ENCODE results near the gene GALP.
"Not testable (repeated sequence)": the region's sequence is repeated elsewhere in the genome, so short reads cannot be mapped to it uniquely, and the experiment has no call there.

GALP gene

DNA sequence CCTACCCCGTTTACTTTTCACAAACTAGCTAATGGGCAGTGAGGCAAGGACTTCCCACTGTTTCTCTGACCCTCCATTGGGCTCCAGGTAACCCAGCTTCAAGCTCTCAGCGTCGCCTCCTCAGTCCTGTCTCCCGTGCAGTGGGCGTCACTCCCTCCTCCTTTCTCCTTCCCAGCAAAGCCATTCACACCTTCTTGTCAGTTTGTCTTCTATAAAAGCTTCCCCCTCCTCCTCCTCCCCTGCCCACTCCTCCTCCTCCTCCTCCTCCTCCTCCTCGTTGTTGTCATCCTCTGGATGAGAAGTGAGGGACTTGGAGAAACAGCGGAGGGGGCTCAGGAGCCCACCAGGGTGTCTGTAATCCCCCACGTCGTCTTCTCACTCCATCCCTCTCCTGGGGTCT, 1.7 kb upstream of the GALP start:
- no peaks in the 10 kb centered on the region for H3K9me3 ChIP-seq (ENCODE audit: control insufficient read depth, insufficient read depth, low read depth, low read length)
- H3K4me3 ChIP-seq (ENCODE audit: low read depth, low read length): no peak overlapping the region
- TF ChIP-seq ZNF391 (tag by site-specific recombination; IDR thresholded peaks at IDR 0.05; ENCODE audit: borderline replicate concordance, low read depth) (no peak), EGR2 (tag by site-specific recombination; IDR thresholded peaks at IDR 0.05; ENCODE audit: low read depth) (peak; percentile 95), ZNF560 (tag by site-specific recombination; IDR thresholded peaks at IDR 0.05; ENCODE audit: borderline replicate concordance) (no peak), ZNF677 (tag by site-specific recombination; IDR thresholded peaks at IDR 0.05) (no peak), ZFHX2 (tag by site-specific recombination; conservative IDR thresholded peaks at IDR 0.05) (peak; percentile 91), ZBTB21 (tag by site-specific recombination; IDR thresholded peaks at IDR 0.05) (no peak)
- TF ChIP-seq, protein P1, sequence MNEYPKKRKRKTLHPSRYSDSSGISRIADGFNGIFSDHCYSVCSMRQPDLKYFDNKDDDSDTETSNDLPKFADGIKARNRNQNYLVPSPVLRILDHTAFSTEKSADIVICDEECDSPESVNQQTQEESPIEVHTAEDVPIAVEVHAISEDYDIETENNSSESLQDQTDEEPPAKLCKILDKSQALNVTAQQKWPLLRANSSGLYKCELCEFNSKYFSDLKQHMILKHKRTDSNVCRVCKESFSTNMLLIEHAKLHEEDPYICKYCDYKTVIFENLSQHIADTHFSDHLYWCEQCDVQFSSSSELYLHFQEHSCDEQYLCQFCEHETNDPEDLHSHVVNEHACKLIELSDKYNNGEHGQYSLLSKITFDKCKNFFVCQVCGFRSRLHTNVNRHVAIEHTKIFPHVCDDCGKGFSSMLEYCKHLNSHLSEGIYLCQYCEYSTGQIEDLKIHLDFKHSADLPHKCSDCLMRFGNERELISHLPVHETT (tag by site-specific recombination; IDR thresholded peaks at IDR 0.05): no peak
- no peaks in the 10 kb centered on the region for H3K4me1 ChIP-seq (ENCODE audit: control insufficient read depth, insufficient read depth, low read length)
- ChIA-PET POLR2A (no interaction called here), CTCF (interaction anchor here (0.6 to 7.7 kb wide), 5 partner anchors 33 to 159 kb away, joined by 3 to 36 read pairs (median 3); no protein-coding TSS in a partner anchor)
- H3K27ac ChIP-seq (ENCODE audit: extremely low read depth, low read depth, low read length): no peak overlapping the region
- no peaks in the 10 kb centered on the region for H3K36me3 ChIP-seq (ENCODE audit: control insufficient read depth in 2 of 2, insufficient read depth in 1 of 2, low read length in 2 of 2)

DNA sequence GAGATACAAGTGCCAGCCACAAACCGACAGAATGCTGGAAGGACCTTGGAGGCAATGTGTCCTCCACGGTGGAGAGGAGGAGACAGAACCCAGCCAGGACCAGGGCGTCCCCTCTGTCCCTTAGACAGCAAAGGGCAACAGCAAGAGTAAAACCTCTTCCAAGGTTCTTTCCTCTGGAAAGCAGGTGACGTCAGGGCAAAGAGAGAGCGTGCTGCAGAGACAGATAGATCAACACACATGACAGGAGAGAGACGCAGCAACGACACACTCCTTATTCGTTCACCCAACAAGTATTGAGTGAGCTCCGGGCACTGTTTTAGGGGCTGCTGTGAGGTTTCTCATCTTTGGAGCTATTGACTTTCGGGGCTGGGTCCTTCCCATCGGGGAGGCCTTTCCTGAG, 1.3 kb upstream of the GALP start:
- no peaks in the 10 kb centered on the region for H3K36me3 ChIP-seq (ENCODE audit: control insufficient read depth in 2 of 2, insufficient read depth in 1 of 2, low read length in 2 of 2)
- POLR2A ChIA-PET: no interaction called here
- TF ChIP-seq ZNF184 (tag by site-specific recombination; IDR thresholded peaks at IDR 0.05): no peak
- TF ChIP-seq ZBTB20 (tag by site-specific recombination; IDR thresholded peaks at IDR 0.05): no peak
- H3K4me3 ChIP-seq (ENCODE audit: low read depth, low read length): no peak overlapping the region
- CTCF ChIA-PET: interaction anchor here (0.6 to 7.7 kb wide), 3 partner anchors 33 to 107 kb away, joined by 3 to 36 read pairs (median 3); no protein-coding TSS in a partner anchor
- H3K4me1 ChIP-seq (ENCODE audit: control insufficient read depth, insufficient read depth, low read length): no peaks in the 10 kb centered on the region
- no peak overlapping the region for H3K27ac ChIP-seq (ENCODE audit: extremely low read depth, low read depth, low read length)
- no peaks in the 10 kb centered on the region for H3K9me3 ChIP-seq (ENCODE audit: control insufficient read depth, insufficient read depth, low read depth, low read length)

GRCh38 chr19:56176310-56176709, 502 bp downstream of the GALP start:
- POLR2A ChIA-PET: interaction anchor here (0.6 kb wide), 1 partner anchor 1916 kb away, joined by 3 read pairs; no protein-coding TSS in a partner anchor
- H3K4me3 ChIP-seq (ENCODE audit: low read depth, low read length); H3K27ac ChIP-seq (ENCODE audit: extremely low read depth, low read depth, low read length); H3K36me3 ChIP-seq (ENCODE audit: control insufficient read depth in 2 of 2, insufficient read depth in 1 of 2, low read length in 2 of 2); CTCF ChIA-PET; H3K9me3 ChIP-seq (ENCODE audit: control insufficient read depth, insufficient read depth, low read depth, low read length); H3K4me1 ChIP-seq (ENCODE audit: control insufficient read depth, insufficient read depth, low read length): not testable (repeated sequence)

DNA sequence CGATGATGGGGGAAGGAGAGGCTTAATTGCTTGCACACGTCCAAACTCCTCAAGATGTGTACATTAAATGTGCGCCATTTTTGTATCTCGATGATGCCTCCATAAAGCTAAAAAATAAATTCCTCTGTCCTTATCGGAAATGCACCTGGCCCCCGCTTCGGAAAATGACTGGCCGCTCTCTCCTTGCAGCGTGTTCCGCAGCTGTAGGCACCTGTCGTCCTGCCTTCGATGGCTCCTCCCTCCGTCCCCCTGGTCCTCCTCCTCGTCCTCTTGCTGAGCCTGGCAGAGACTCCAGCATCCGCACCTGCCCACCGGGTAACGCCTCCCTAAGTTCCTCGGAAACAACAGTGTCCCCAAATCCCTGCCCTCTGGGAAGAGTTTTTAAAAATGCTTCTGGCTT, 1.1 kb downstream of the GALP start:
- TF ChIP-seq, protein P2, sequence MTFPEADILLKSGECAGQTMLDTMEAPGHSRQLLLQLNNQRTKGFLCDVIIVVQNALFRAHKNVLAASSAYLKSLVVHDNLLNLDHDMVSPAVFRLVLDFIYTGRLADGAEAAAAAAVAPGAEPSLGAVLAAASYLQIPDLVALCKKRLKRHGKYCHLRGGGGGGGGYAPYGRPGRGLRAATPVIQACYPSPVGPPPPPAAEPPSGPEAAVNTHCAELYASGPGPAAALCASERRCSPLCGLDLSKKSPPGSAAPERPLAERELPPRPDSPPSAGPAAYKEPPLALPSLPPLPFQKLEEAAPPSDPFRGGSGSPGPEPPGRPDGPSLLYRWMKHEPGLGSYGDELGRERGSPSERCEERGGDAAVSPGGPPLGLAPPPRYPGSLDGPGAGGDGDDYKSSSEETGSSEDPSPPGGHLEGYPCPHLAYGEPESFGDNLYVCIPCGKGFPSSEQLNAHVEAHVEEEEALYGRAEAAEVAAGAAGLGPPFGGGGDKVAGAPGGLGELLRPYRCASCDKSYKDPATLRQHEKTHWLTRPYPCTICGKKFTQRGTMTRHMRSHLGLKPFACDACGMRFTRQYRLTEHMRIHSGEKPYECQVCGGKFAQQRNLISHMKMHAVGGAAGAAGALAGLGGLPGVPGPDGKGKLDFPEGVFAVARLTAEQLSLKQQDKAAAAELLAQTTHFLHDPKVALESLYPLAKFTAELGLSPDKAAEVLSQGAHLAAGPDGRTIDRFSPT (tag by site-specific recombination; IDR thresholded peaks at IDR 0.05): no peak
- CTCF ChIA-PET: interaction anchor here (0.9 kb wide), 1 partner anchor 15 kb away, joined by 3 read pairs; no protein-coding TSS in a partner anchor

GRCh38 chr19:56177564-56178243, 1.9 kb downstream of the GALP start:
- H3K9me3 ChIP-seq (ENCODE audit: control insufficient read depth, insufficient read depth, low read depth, low read length): no peaks in the 10 kb centered on the region
- H3K27ac ChIP-seq (ENCODE audit: extremely low read depth, low read depth, low read length): no peak overlapping the region
- ChIA-PET POLR2A (no interaction called here), CTCF (interaction anchor here (0.6 to 2.9 kb wide), 9 partner anchors 14 to 912 kb away, joined by 3 to 10 read pairs (median 4); no protein-coding TSS in a partner anchor)
- TF ChIP-seq ZBTB21 (tag by site-specific recombination; IDR thresholded peaks at IDR 0.05): peak; percentile 64
- TF ChIP-seq ZNF660 (tag by site-specific recombination; IDR thresholded peaks at IDR 0.05): 0 out of 2 replicates have a peak, but pooled peaks have one; percentile 20
- TF ChIP-seq ZSCAN16 (tag by site-specific recombination; IDR thresholded peaks at IDR 0.05): peak; percentile 61; the same call in 1 of the 2 replicates
- no peak for TF ChIP-seq ZNF214 (tag by site-specific recombination; IDR thresholded peaks at IDR 0.05; ENCODE audit: borderline replicate concordance)
- no peak for TF ChIP-seq ZEB2 (tag by site-specific recombination; IDR thresholded peaks at IDR 0.05)
- TF ChIP-seq ATF2 (tag by site-specific recombination; IDR thresholded peaks at IDR 0.05; ENCODE audit: low read depth): peak; percentile 52
- no peak for TF ChIP-seq ZNF292 (tag by site-specific recombination; IDR thresholded peaks at IDR 0.05; ENCODE audit: borderline replicate concordance, low read depth)
- TF ChIP-seq ZNF302 (tag by site-specific recombination; IDR thresholded peaks at IDR 0.05; ENCODE audit: low read depth): no peak
- peak; percentile 62; the same call in 1 of the 2 replicates for TF ChIP-seq ZNF768 (tag by site-specific recombination; IDR thresholded peaks at IDR 0.05)
- no peaks in the 10 kb centered on the region for H3K36me3 ChIP-seq (ENCODE audit: control insufficient read depth in 2 of 2, insufficient read depth in 1 of 2, low read length in 2 of 2)
- H3K4me1 ChIP-seq (ENCODE audit: control insufficient read depth, insufficient read depth, low read length): no peaks in the 10 kb centered on the region
- no peak overlapping the region for H3K4me3 ChIP-seq (ENCODE audit: low read depth, low read length)

More for the DNA sequence above, 1.1 kb downstream of the GALP start:
- Histone ChIP-seq H3K4me1 (ENCODE audit: control insufficient read depth, insufficient read depth, low read length) (no peaks in the 10 kb centered on the region), H3K27ac (ENCODE audit: extremely low read depth, low read depth, low read length) (no peak overlapping the region), H3K9me3 (ENCODE audit: control insufficient read depth, insufficient read depth, low read depth, low read length) (no peaks in the 10 kb centered on the region), H3K4me3 (ENCODE audit: low read depth, low read length) (no peak overlapping the region), H3K36me3 (ENCODE audit: control insufficient read depth in 2 of 2, insufficient read depth in 1 of 2, low read length in 2 of 2) (no peaks in the 10 kb centered on the region)
- POLR2A ChIA-PET: no interaction called here

All from HEK293 (cell line).